ENCODE measurements around the gene ORM2.

DNA sequence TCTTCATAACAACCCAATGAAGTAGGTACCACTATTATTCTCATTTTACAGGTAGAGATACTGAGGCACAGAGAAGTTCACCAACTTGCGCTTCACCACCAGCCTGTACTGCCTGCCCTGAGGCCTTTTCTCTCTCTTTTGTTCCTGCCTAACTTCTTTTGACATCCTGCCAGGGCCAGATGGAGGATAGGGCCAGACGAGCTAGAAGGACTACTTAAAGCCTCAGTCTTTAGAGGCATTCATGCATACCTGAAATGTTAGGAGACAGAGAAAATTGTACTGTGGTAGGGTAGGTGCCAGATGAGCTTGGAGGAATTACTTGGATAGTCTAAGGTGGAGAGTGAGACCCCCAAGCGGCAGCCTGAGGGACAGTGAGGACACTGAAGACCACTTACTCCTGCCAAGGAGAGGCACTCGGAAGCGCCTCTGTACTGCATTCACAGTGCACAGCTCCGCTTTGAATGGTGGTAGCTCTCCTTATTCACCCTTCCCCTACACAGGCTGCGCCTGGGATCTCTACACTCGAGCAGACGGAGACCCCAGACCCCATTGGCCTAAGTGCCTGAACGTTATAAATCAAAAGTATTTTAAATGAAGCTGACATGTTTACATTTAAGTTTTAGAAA, 13.0 kb upstream of the ORM2 start:
- TF ChIP-seq POLR2A (IDR thresholded peaks at IDR 0.05) = no peak
- TF ChIP-seq CTCF (IDR thresholded peaks at IDR 0.05) = no peak
